ENCODE data around the gene EFNA5. TPM values are rescaled to one million over a fixed set of nuclear protein-coding genes. Genes with fewer than 3 reads are reported as not detected.

Gene EFNA5
- total and polyA plus RNA-seq, 10 of the 15 experiments (the other 5 are each of a cell fraction or from before 2014, with no cell fraction given) = 0.19 to 12.6 (median 3.9) TPM

DNA sequence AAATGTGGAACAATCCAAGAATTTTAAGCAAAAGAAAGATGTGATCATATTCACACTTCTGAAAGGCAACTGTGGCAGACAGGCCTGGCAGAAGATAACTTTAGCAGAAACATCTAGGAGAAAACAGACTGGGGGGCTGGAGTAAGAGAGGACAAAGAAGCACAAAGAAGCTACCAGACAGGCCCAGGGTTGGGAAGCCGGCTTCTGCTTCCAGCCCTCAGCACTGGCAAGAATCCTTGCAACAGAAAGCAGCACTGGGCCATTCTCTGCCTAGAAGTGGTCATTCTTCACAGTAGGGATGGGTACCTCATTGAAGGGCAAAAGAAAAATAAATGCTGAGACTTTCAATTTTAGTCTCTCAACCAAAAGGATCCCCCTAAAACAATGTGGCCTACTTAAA is 49.6 kb downstream of the EFNA5 start:
- Histone ChIP-seq H3K4me3 (no peak overlapping the region), H3K4me1 (ENCODE audit: control insufficient read depth, insufficient read depth, low read length) (0 out of 2 replicates have a peak, but pooled peaks cover 3% of the 10 kb centered on the region), H3K9me3 (replicated peaks; ENCODE audit: control insufficient read depth, insufficient read depth, low read length) (no peaks in the 10 kb centered on the region; the same call in 2 of the 3 replicates), H4K20me1 (ENCODE audit: control insufficient read depth, insufficient read depth) (no peaks in the 10 kb centered on the region), H3K27me3 (replicated peaks in 1 of 2; ENCODE audit: control insufficient read depth in 2 of 2, insufficient read depth in 2 of 2, low read length in 1 of 2) (no peaks in the 10 kb centered on the region), H2AFZ (ENCODE audit: control insufficient read depth, low read depth, low read length) (no peak overlapping the region), H3K36me3 (ENCODE audit: control insufficient read depth in 2 of 2, insufficient read depth in 2 of 2, low read length in 1 of 2) (no peaks in the 10 kb centered on the region), H3K79me2 (ENCODE audit: control insufficient read depth, insufficient read depth, low read length) (peaks cover 11% of the 10 kb centered on the region), H3K27ac (ENCODE audit: control insufficient read depth, insufficient read depth) (no peak overlapping the region), H3K4me2 (ENCODE audit: control insufficient read depth, insufficient read depth) (no peak overlapping the region), H3K9ac (ENCODE audit: control insufficient read depth, insufficient read depth, low read length) (no peak overlapping the region)
- RAD21 ChIA-PET (ENCODE audit: unreplicated experiment) = interaction anchor here (0.7 to 1.3 kb wide), 4 partner anchors 10 to 478 kb away, joined by 3 to 5 read pairs (median 4); no protein-coding TSS in a partner anchor
- no peak for DNase-seq (ENCODE audit: low read depth, low spot score)
- TF ChIP-seq, protein P1, sequence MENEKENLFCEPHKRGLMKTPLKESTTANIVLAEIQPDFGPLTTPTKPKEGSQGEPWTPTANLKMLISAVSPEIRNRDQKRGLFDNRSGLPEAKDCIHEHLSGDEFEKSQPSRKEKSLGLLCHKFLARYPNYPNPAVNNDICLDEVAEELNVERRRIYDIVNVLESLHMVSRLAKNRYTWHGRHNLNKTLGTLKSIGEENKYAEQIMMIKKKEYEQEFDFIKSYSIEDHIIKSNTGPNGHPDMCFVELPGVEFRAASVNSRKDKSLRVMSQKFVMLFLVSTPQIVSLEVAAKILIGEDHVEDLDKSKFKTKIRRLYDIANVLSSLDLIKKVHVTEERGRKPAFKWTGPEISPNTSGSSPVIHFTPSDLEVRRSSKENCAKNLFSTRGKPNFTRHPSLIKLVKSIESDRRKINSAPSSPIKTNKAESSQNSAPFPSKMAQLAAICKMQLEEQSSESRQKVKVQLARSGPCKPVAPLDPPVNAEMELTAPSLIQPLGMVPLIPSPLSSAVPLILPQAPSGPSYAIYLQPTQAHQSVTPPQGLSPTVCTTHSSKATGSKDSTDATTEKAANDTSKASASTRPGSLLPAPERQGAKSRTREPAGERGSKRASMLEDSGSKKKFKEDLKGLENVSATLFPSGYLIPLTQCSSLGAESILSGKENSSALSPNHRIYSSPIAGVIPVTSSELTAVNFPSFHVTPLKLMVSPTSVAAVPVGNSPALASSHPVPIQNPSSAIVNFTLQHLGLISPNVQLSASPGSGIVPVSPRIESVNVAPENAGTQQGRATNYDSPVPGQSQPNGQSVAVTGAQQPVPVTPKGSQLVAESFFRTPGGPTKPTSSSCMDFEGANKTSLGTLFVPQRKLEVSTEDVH (IDR thresholded peaks at IDR 0.05; ENCODE audit: low read depth, partially characterized antibody) = no peak
- TF ChIP-seq NFXL1 (IDR thresholded peaks at IDR 0.05; ENCODE audit: borderline replicate concordance) = no peak
- no peak for TF ChIP-seq STAT3 (IDR thresholded peaks at IDR 0.05; ENCODE audit: low read depth, low read length)
- TF ChIP-seq SP1 (IDR thresholded peaks at IDR 0.05; ENCODE audit: low read depth, low read length) = no peak
- no peak for TF ChIP-seq ZNF384 (IDR thresholded peaks at IDR 0.05; ENCODE audit: borderline replicate concordance, low read depth, low read length)
- TF ChIP-seq EZH2 (IDR thresholded peaks at IDR 0.05; ENCODE audit: borderline replicate concordance, control insufficient read depth, low read depth, low read length) = no peak
- TF ChIP-seq, protein P2, sequence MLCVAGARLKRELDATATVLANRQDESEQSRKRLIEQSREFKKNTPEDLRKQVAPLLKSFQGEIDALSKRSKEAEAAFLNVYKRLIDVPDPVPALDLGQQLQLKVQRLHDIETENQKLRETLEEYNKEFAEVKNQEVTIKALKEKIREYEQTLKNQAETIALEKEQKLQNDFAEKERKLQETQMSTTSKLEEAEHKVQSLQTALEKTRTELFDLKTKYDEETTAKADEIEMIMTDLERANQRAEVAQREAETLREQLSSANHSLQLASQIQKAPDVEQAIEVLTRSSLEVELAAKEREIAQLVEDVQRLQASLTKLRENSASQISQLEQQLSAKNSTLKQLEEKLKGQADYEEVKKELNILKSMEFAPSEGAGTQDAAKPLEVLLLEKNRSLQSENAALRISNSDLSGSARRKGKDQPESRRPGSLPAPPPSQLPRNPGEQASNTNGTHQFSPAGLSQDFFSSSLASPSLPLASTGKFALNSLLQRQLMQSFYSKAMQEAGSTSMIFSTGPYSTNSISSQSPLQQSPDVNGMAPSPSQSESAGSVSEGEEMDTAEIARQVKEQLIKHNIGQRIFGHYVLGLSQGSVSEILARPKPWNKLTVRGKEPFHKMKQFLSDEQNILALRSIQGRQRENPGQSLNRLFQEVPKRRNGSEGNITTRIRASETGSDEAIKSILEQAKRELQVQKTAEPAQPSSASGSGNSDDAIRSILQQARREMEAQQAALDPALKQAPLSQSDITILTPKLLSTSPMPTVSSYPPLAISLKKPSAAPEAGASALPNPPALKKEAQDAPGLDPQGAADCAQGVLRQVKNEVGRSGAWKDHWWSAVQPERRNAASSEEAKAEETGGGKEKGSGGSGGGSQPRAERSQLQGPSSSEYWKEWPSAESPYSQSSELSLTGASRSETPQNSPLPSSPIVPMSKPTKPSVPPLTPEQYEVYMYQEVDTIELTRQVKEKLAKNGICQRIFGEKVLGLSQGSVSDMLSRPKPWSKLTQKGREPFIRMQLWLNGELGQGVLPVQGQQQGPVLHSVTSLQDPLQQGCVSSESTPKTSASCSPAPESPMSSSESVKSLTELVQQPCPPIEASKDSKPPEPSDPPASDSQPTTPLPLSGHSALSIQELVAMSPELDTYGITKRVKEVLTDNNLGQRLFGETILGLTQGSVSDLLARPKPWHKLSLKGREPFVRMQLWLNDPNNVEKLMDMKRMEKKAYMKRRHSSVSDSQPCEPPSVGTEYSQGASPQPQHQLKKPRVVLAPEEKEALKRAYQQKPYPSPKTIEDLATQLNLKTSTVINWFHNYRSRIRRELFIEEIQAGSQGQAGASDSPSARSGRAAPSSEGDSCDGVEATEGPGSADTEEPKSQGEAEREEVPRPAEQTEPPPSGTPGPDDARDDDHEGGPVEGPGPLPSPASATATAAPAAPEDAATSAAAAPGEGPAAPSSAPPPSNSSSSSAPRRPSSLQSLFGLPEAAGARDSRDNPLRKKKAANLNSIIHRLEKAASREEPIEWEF (IDR thresholded peaks at IDR 0.05; ENCODE audit: insufficient replicate concordance, low read depth, low read length) = no peak
- TF ChIP-seq CHD4 (IDR thresholded peaks at IDR 0.05) = no peak
- TF ChIP-seq PAX8 (IDR thresholded peaks at IDR 0.05) = no peak
- TF ChIP-seq FOS (IDR thresholded peaks at IDR 0.05; ENCODE audit: borderline replicate concordance, extremely low read depth, insufficient read length) = no peak
- in situ Hi-C loops (cut with MboI) = no loop called here
- no peak for FAIRE-seq
- intact Hi-C loops (cut with micrococcal nuclease; ENCODE audit: unreplicated experiment) = no loop called here
- whole genome bisulfite sequencing (ENCODE audit: insufficient coverage, insufficient replicate concordance, low lambda C conversion rate, missing lambda C conversion rate) = 20% methylated on average over 1 of the region's 1 CpG
- no TSS peak for BruUV-seq (replicated peaks)
- SMC1A ChIA-PET (ENCODE audit: uncharacterized antibody, unreplicated experiment) = interaction anchor here (1.0 to 1.3 kb wide), 3 partner anchors 16 to 44 kb away, joined by 3 to 4 read pairs (median 3); no protein-coding TSS in a partner anchor
- peak; percentile 25; the same call in 1 of the 3 replicates for ATAC-seq
- POLR2A ChIA-PET = interaction anchor here (0.7 kb wide), 1 partner anchor 14 kb away, joined by 3 read pairs; no protein-coding TSS in a partner anchor
- CTCF ChIA-PET = no interaction called here
